Mucosa of gallbladder (tissue), 1 donor: ENCODE results near the gene DPY19L2. TPM values are rescaled to one million over a fixed set of nuclear protein-coding genes. Genes with fewer than 3 reads are reported as not detected.
"Not testable (repeated sequence)": the region's sequence is repeated elsewhere in the genome, so short reads cannot be mapped to it uniquely, and the experiment has no call there.

Source experiments
- DNase-seq: peaks from one replicate; pipeline ENCODE4 v3.0.0-alpha.2; 2020; ENCODE audit warnings: low spot score
- total RNA-seq: library from RNA; stranded (reverse); gene quantifications from one replicate; pipeline ENCODE4 v1.2.1, GENCODE V29; 2021
- donor health status: DM: no; HTN: no; CAD: no.

Gene DPY19L2
- total RNA-seq, 1 donor from 2014 or later, result 5.4 TPM

- not testable (repeated sequence) for DNase-seq
Observed at GRCh38 chr12:63663005-63663404, 5.3 kb downstream of the DPY19L2 start.

- DNase-seq, result not testable (repeated sequence)
Observed at GRCh38 chr12:63658501-63658900, 9.8 kb downstream of the DPY19L2 start.

- DNase-seq, result not testable (repeated sequence)
Observed at GRCh38 chr12:63656407-63656806, 11.9 kb downstream of the DPY19L2 start.

GRCh38 chr12:63655543-63656257, 12.6 kb downstream of the DPY19L2 start:
- not testable (repeated sequence) for DNase-seq

GRCh38 chr12:63654481-63654880, 13.8 kb downstream of the DPY19L2 start:
- not testable (repeated sequence) for DNase-seq

- DNase-seq, result not testable (repeated sequence)
Observed at GRCh38 chr12:63649517-63649916, 18.8 kb downstream of the DPY19L2 start.

GRCh38 chr12:63643381-63644140, 24.7 kb downstream of the DPY19L2 start:
- DNase-seq, result not testable (repeated sequence)

GRCh38 chr12:63624258-63624657, 44.0 kb downstream of the DPY19L2 start:
- not testable (repeated sequence) for DNase-seq

GRCh38 chr12:63615544-63615943, 52.7 kb downstream of the DPY19L2 start:
- DNase-seq, result not testable (repeated sequence)

- DNase-seq, result not testable (repeated sequence)
Observed at GRCh38 chr12:63611285-63611684, 57.0 kb downstream of the DPY19L2 start.

GRCh38 chr12:63609281-63609680, 59.0 kb downstream of the DPY19L2 start:
- DNase-seq, result not testable (repeated sequence)

- not testable (repeated sequence) for DNase-seq
Observed at GRCh38 chr12:63604985-63605384, 63.3 kb downstream of the DPY19L2 start.

- not testable (repeated sequence) for DNase-seq
Observed at GRCh38 chr12:63594828-63595227, 73.5 kb downstream of the DPY19L2 start.

- DNase-seq, result not testable (repeated sequence)
Observed at GRCh38 chr12:63584426-63584825, 83.9 kb downstream of the DPY19L2 start.

GRCh38 chr12:63583289-63583688, 85.0 kb downstream of the DPY19L2 start:
- DNase-seq, result not testable (repeated sequence)

GRCh38 chr12:63577631-63578030, 90.7 kb downstream of the DPY19L2 start:
- not testable (repeated sequence) for DNase-seq

- DNase-seq, result not testable (repeated sequence)
Observed at GRCh38 chr12:63572038-63572437, 96.3 kb downstream of the DPY19L2 start.

- DNase-seq, result not testable (repeated sequence)
Observed at GRCh38 chr12:63558445-63558844, 109.8 kb downstream of the DPY19L2 start.

GRCh38 chr12:63551397-63551796, 116.9 kb downstream of the DPY19L2 start:
- not testable (repeated sequence) for DNase-seq

- not testable (repeated sequence) for DNase-seq
Observed at GRCh38 chr12:63549034-63549433, 119.3 kb downstream of the DPY19L2 start.

- DNase-seq, result not testable (repeated sequence)
Observed at GRCh38 chr12:63545298-63545916, 122.9 kb downstream of the DPY19L2 start.

GRCh38 chr12:63538656-63539055, 129.6 kb downstream of the DPY19L2 start:
- not testable (repeated sequence) for DNase-seq
